SK-N-SH (cell line): Measurements from ENCODE around the gene TNNT2. TPM values are rescaled to one million over a fixed set of nuclear protein-coding genes. Genes with fewer than 3 reads are reported as not detected.

ENCODE experiments used
- CTCF ChIA-PET: fragments of 300-600, 350-600 bp; formaldehyde crosslinking; extraction: SDS; loops from one replicate; lab custom pipeline; 2021; lab: Yijun Ruan, JAX
- POLR2A ChIA-PET: fragments of 350-600 bp; sonication (Branson Sonifier 250); formaldehyde crosslinking; extraction: SDS; loops from one replicate; lab custom pipeline; 2020; ENCODE audit warnings: antibody characterized with exemption, inconsistent platforms; lab: Yijun Ruan, JAX
- DNase-seq: peaks from one replicate; pipeline ENCODE4 v3.0.0; 2012
- H2AFZ ChIP-seq: fragments of 200-600 bp; sonication (generic); 2 replicates; pipeline ENCODE4 v1.8.1; 2016; ENCODE audit warnings: antibody characterized with exemption, mild to moderate bottlenecking, low read depth
- H3F3A ChIP-seq: fragments of 200-600 bp; sonication (generic); replicated peaks from 2 replicates; pipeline ENCODE3; 2016; ENCODE audit warnings: antibody characterized with exemption, mild to moderate bottlenecking; ENCODE audit not compliant: insufficient read depth
- H3K27ac ChIP-seq, 2 experiments: fragments of 200-500 bp in 1 of 2; fragments of 200-600 bp in 1 of 2; sonication (Bioruptor generic) in 1 of 2; sonication (generic), shearing (Covaris generic) in 1 of 2; 2 replicates each; pipeline versions ENCODE4 v1.5.1 to v1.6.1; 2014 to 2016; ENCODE audit warnings: low read depth in 2 of 2, inconsistent platforms in 1 of 2, low read length in 1 of 2, mild to moderate bottlenecking in 1 of 2, mixed read lengths in 1 of 2
- H3K27me3 ChIP-seq: fragments of 200-600 bp; sonication (generic), shearing (Covaris generic); 2 replicates; pipeline ENCODE4 v1.6.1; 2016; ENCODE audit warnings: mixed run types; ENCODE audit not compliant: insufficient read depth
- H3K36me3 ChIP-seq, 2 experiments: fragments of 200-500 bp in 1 of 2; fragments of 200-600 bp in 1 of 2; sonication (Bioruptor generic) in 1 of 2; sonication (generic) in 1 of 2; replicated peaks in 1 of 2; 2 replicates each; pipeline versions ENCODE3 to v1.5.1; 2014 to 2016; ENCODE audit warnings: low read length in 1 of 2, mild to moderate bottlenecking in 1 of 2; ENCODE audit not compliant: insufficient read depth in 2 of 2, control insufficient read depth in 1 of 2
- H3K4me1 ChIP-seq, 2 experiments: fragments of 200-500 bp in 1 of 2; fragments of 200-600 bp in 1 of 2; sonication (Bioruptor generic) in 1 of 2; sonication (generic), shearing (Covaris generic) in 1 of 2; 2 replicates each; pipeline versions ENCODE4 v1.5.1 to v1.6.1; 2014 to 2016; ENCODE audit warnings: low read depth in 1 of 2, low read length in 1 of 2, mixed run types in 1 of 2; ENCODE audit not compliant: insufficient read depth in 2 of 2, control insufficient read depth in 1 of 2
- H3K4me2 ChIP-seq: fragments of 200-600 bp; sonication (generic), shearing (Covaris generic); 2 replicates; pipeline ENCODE4 v1.6.1; 2017; ENCODE audit warnings: mixed run types
- H3K4me3 ChIP-seq, 2 experiments: fragments of 200-500 bp in 1 of 2; fragments of 200-600 bp in 1 of 2; sonication (Bioruptor generic) in 1 of 2; sonication (generic), shearing (Covaris generic) in 1 of 2; 2 replicates each; pipeline versions ENCODE4 v1.5.1 to v1.8.1; 2014 to 2016; ENCODE audit warnings: low read depth in 2 of 2, inconsistent platforms in 1 of 2, low read length in 1 of 2, mild to moderate bottlenecking in 1 of 2, mixed read lengths in 1 of 2, moderate library complexity in 1 of 2
- H3K79me2 ChIP-seq: fragments of 200-600 bp; sonication (generic); 2 replicates; pipeline ENCODE4 v1.8.1; 2017; ENCODE audit warnings: mild to moderate bottlenecking; ENCODE audit not compliant: insufficient read depth
- H3K9ac ChIP-seq: fragments of 200-600 bp; sonication (generic); 2 replicates; pipeline ENCODE4 v1.6.1; 2017; ENCODE audit warnings: mixed run types
- H3K9me2 ChIP-seq: fragments of 200-600 bp; sonication (generic); 2 replicates; pipeline ENCODE4 v1.6.1; 2017; ENCODE audit warnings: mixed run types
- H3K9me3 ChIP-seq: fragments of 200-600 bp; sonication (generic); 2 replicates; pipeline ENCODE4 v1.6.1; 2017; ENCODE audit warnings: mixed run types, mild to moderate bottlenecking, moderate library complexity
- H4K20me1 ChIP-seq: fragments of 200-600 bp; sonication (generic); 2 replicates; pipeline ENCODE4 v1.6.1; 2017; ENCODE audit warnings: mild to moderate bottlenecking, mixed run types; ENCODE audit not compliant: insufficient read depth
- EP300 ChIP-seq, 2 experiments: IDR thresholded peaks; 2 replicates each; pipeline versions ENCODE4 v1.4.0 to v1.6.1; 2012; ENCODE audit warnings: borderline replicate concordance in 1 of 2, low read depth in 1 of 2, low read length in 1 of 2
- GABPA ChIP-seq: IDR thresholded peaks from 2 replicates; pipeline ENCODE4 v1.4.0; 2012; ENCODE audit warnings: low read depth, mild to moderate bottlenecking
- GATA2 ChIP-seq: sonication (generic); formaldehyde crosslinking; IDR thresholded peaks from 2 replicates; pipeline ENCODE4 v1.5.0; 2020; ENCODE audit warnings: mild to moderate bottlenecking, missing genetic modification reagents
- JUND ChIP-seq: IDR thresholded peaks from 2 replicates; pipeline ENCODE4 v1.4.0; 2012
- MEF2A ChIP-seq: IDR thresholded peaks from 2 replicates; pipeline ENCODE4 v1.4.0; 2012; ENCODE audit warnings: low read depth, borderline replicate concordance
- MXI1 ChIP-seq: IDR thresholded peaks from 2 replicates; pipeline ENCODE4 v1.6.1; 2012; ENCODE audit warnings: mild to moderate bottlenecking, low read depth, low read length, improper control_type of control experiment
- PBX3 ChIP-seq: IDR thresholded peaks from 2 replicates; pipeline ENCODE4; 2012
- POLR2AphosphoS5 ChIP-seq: IDR thresholded peaks from 2 replicates; pipeline ENCODE4 v1.6.1; 2012; ENCODE audit warnings: low read depth, low read length
- RAD21 ChIP-seq: IDR thresholded peaks from 2 replicates; pipeline ENCODE4 v1.6.1; 2012; ENCODE audit warnings: mild to moderate bottlenecking, low read length
- RCOR1 ChIP-seq: fragments of 150-350 bp; IDR thresholded peaks from 2 replicates; pipeline ENCODE4 v1.6.1; 2017; ENCODE audit warnings: antibody characterized with exemption, low read length
- SIN3A ChIP-seq: IDR thresholded peaks from 2 replicates; pipeline ENCODE4 v1.6.1; 2012; ENCODE audit warnings: low read depth, mild to moderate bottlenecking, low read length, moderate library complexity, borderline replicate concordance
- TAF1 ChIP-seq: IDR thresholded peaks from 2 replicates; pipeline ENCODE4 v1.6.1; 2012; ENCODE audit warnings: low read depth, mild to moderate bottlenecking, low read length, moderate library complexity, borderline replicate concordance
- USF1 ChIP-seq: IDR thresholded peaks from 2 replicates; pipeline ENCODE4 v1.4.0; 2012; ENCODE audit warnings: low read depth, borderline replicate concordance
- USF2 ChIP-seq: fragments of 150-350 bp; IDR thresholded peaks from 2 replicates; pipeline ENCODE4 v1.6.1; 2017; ENCODE audit warnings: antibody characterized with exemption, low read length, low read depth, borderline replicate concordance
- YY1 ChIP-seq: IDR thresholded peaks from 2 replicates; pipeline ENCODE4 v1.4.0; 2012; ENCODE audit warnings: low read depth, mild to moderate bottlenecking
- WGBS: methylation state at CpG from one replicate; pipeline ENCODE4 v1.1.6; 2017; ENCODE audit warnings: low lambda C conversion rate; 5-methylcytosine and 5-hydroxymethylcytosine counted together
- polyA plus RNA-seq, 3 experiments: library from polyadenylated mRNA; depleted of rRNA; stranded (reverse); fragments of >200 nt; gene quantifications; 2 replicates each; pipeline ENCODE4 v1.2.3, GENCODE V29; 2012
- TF ChIP-seq, protein P1 (sequence below): fragments of 200-600 bp; sonication (generic); IDR thresholded peaks from 2 replicates; pipeline ENCODE4 v1.6.1; 2017; ENCODE audit warnings: antibody characterized with exemption, mild to moderate bottlenecking, moderate library complexity
- TF ChIP-seq, protein P2 (sequence below): IDR thresholded peaks from 2 replicates; pipeline ENCODE4 v1.4.0; 2012; ENCODE audit warnings: low read depth
- TF ChIP-seq, protein P3 (sequence below): fragments of 150-350 bp; IDR thresholded peaks from 2 replicates; pipeline ENCODE4 v1.6.1; 2016; ENCODE audit warnings: mild to moderate bottlenecking, low read depth, low read length
- TF ChIP-seq, protein P4 (sequence below): IDR thresholded peaks from 2 replicates; pipeline ENCODE4 v1.6.1; 2012; ENCODE audit warnings: mild to moderate bottlenecking, low read depth, low read length, moderate library complexity

Gene TNNT2
- polyA plus RNA-seq, 1 of the 3 experiments (the other 2 are of a cell fraction), result 0.33 TPM

DNA sequence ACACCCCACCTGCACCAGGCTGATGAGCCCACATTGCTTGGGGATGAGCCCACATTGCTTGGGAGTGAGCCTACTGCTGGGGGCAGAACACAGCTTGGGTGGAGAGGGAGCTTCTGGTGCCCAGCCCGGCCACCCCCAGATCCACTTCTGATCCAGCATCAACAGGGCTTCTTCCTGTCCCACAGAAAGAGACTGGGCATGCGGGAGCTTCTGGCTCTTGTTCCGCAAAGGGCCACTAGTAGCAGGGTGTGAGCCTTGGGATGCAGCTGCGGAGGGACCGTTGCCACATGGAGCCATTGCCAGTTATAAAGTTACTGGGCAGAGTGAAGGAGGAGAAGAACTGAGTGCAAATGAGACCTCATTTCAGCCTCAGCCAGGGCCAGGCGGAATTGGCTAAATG is 57.8 kb downstream of the TNNT2 start:
- no peaks in the 10 kb centered on the region for H4K20me1 ChIP-seq
- H3K4me1 ChIP-seq, result peaks cover 0 to 30% of the 10 kb centered on the region in 2 experiments; a peak in 1 of 4 replicates
- DNase-seq, result no peak
- H3K4me2 ChIP-seq, result no peak overlapping the region
- TF ChIP-seq JUND, result no peak
- no peak for TF ChIP-seq RCOR1
- TF ChIP-seq RAD21, result no peak
- no peak for TF ChIP-seq GATA2 (CRISPR knock-in tag)
- TF ChIP-seq EP300 (IDR thresholded peaks at IDR 0.05; ENCODE audit: borderline replicate concordance in 1 of 2, low read depth in 1 of 2, low read length in 1 of 2), result no peak
- TF ChIP-seq GABPA, result no peak
- TF ChIP-seq YY1, result no peak
- TF ChIP-seq, protein P1, sequence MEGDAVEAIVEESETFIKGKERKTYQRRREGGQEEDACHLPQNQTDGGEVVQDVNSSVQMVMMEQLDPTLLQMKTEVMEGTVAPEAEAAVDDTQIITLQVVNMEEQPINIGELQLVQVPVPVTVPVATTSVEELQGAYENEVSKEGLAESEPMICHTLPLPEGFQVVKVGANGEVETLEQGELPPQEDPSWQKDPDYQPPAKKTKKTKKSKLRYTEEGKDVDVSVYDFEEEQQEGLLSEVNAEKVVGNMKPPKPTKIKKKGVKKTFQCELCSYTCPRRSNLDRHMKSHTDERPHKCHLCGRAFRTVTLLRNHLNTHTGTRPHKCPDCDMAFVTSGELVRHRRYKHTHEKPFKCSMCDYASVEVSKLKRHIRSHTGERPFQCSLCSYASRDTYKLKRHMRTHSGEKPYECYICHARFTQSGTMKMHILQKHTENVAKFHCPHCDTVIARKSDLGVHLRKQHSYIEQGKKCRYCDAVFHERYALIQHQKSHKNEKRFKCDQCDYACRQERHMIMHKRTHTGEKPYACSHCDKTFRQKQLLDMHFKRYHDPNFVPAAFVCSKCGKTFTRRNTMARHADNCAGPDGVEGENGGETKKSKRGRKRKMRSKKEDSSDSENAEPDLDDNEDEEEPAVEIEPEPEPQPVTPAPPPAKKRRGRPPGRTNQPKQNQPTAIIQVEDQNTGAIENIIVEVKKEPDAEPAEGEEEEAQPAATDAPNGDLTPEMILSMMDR, result no peak
- TF ChIP-seq USF2, result no peak
- TF ChIP-seq, protein P2, sequence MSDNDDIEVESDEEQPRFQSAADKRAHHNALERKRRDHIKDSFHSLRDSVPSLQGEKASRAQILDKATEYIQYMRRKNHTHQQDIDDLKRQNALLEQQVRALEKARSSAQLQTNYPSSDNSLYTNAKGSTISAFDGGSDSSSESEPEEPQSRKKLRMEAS, result no peak
- no peak for TF ChIP-seq POLR2AphosphoS5
- TF ChIP-seq MEF2A, result no peak
- no peak for TF ChIP-seq MXI1
- no peak for TF ChIP-seq TAF1
- TF ChIP-seq, protein P3, sequence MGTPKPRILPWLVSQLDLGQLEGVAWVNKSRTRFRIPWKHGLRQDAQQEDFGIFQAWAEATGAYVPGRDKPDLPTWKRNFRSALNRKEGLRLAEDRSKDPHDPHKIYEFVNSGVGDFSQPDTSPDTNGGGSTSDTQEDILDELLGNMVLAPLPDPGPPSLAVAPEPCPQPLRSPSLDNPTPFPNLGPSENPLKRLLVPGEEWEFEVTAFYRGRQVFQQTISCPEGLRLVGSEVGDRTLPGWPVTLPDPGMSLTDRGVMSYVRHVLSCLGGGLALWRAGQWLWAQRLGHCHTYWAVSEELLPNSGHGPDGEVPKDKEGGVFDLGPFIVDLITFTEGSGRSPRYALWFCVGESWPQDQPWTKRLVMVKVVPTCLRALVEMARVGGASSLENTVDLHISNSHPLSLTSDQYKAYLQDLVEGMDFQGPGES, result no peak
- no peak for TF ChIP-seq SIN3A
- TF ChIP-seq USF1, result no peak
- TF ChIP-seq PBX3, result no peak
- TF ChIP-seq, protein P4, sequence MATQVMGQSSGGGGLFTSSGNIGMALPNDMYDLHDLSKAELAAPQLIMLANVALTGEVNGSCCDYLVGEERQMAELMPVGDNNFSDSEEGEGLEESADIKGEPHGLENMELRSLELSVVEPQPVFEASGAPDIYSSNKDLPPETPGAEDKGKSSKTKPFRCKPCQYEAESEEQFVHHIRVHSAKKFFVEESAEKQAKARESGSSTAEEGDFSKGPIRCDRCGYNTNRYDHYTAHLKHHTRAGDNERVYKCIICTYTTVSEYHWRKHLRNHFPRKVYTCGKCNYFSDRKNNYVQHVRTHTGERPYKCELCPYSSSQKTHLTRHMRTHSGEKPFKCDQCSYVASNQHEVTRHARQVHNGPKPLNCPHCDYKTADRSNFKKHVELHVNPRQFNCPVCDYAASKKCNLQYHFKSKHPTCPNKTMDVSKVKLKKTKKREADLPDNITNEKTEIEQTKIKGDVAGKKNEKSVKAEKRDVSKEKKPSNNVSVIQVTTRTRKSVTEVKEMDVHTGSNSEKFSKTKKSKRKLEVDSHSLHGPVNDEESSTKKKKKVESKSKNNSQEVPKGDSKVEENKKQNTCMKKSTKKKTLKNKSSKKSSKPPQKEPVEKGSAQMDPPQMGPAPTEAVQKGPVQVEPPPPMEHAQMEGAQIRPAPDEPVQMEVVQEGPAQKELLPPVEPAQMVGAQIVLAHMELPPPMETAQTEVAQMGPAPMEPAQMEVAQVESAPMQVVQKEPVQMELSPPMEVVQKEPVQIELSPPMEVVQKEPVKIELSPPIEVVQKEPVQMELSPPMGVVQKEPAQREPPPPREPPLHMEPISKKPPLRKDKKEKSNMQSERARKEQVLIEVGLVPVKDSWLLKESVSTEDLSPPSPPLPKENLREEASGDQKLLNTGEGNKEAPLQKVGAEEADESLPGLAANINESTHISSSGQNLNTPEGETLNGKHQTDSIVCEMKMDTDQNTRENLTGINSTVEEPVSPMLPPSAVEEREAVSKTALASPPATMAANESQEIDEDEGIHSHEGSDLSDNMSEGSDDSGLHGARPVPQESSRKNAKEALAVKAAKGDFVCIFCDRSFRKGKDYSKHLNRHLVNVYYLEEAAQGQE, result no peak
- TF ChIP-seq, all 33 proteins: peak for 0
- WGBS, result 88% methylated on average over 6 of the region's 6 CpGs
- Histone ChIP-seq H3K4me3 (no peak overlapping the region), H3K79me2 (no peaks in the 10 kb centered on the region), H2AFZ (no peak overlapping the region), H3K27me3 (peaks cover 7% of the 10 kb centered on the region; the same call in 1 of the 2 replicates), H3K9me3 (no peaks in the 10 kb centered on the region), H3K36me3 (no peaks in the 10 kb centered on the region), H3K9ac (no peak overlapping the region), H3F3A (no peaks in the 10 kb centered on the region), H3K9me2 (no peaks in the 10 kb centered on the region), H3K27ac (peak overlapping the region in 1 of 2 experiments; percentile 47; a peak in 2 of 4 replicates)
- ChIA-PET POLR2A (no interaction called here), CTCF (interaction anchor here (0.8 to 1.8 kb wide), 5 partner anchors 26 to 194 kb away, joined by 3 to 10 read pairs (median 3); no protein-coding TSS in a partner anchor)
